ENCODE results near the gene DNAJC18.

The DNAJC18 gene

DNA sequence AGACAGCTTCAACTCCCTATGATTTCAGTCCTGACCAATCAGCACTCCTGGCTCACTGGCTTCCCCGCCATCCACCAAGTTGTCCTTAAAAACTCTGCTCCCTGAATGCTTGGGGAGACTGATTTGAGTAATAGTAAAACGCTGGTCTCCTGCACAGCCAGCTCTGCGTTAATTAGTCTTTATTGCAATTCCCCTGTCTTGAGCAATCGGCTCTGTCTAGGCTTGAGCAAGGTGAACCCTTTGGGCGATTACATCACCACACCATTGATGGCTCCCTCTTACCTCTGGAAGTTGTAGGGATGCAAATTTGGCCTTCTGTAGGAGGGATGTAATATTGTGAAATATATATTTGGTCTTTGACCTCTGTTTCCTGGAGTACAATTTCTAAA is 53.3 kb downstream of the DNAJC18 start:
- no peak for DNase-seq

- peak in 1 of 5 experiments; percentile 56 for DNase-seq
These were observed 54.0 kb downstream of the DNAJC18 start for GRCh38 chr5:139385061-139386049.

DNA sequence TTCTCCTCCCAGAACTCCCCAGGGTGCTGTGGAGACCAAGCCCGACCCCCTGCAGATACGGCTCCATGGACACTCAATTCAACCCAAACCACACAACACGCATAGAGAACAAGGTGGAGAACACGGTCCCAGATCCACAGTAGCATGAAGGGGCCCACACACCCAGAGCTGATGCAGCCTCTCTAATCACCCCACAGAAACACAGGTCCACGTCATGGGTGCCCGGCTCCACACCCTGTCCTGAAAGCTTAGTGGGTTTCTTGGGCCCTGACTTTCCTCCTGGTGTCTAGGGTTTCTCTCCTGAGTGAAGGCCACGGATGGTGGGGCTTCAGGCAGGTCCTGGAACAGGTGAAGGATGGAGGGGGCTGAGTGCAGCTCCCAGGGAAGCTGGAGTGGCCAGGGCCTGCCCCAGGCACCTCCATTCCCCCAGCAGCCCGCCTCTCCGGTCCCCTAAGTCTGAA is 54.7 kb downstream of the DNAJC18 start:
- DNase-seq: no peak

- DNase-seq: no peak
These were observed 55.2 kb downstream of the DNAJC18 start for GRCh38 chr5:139383993-139384590.

DNA sequence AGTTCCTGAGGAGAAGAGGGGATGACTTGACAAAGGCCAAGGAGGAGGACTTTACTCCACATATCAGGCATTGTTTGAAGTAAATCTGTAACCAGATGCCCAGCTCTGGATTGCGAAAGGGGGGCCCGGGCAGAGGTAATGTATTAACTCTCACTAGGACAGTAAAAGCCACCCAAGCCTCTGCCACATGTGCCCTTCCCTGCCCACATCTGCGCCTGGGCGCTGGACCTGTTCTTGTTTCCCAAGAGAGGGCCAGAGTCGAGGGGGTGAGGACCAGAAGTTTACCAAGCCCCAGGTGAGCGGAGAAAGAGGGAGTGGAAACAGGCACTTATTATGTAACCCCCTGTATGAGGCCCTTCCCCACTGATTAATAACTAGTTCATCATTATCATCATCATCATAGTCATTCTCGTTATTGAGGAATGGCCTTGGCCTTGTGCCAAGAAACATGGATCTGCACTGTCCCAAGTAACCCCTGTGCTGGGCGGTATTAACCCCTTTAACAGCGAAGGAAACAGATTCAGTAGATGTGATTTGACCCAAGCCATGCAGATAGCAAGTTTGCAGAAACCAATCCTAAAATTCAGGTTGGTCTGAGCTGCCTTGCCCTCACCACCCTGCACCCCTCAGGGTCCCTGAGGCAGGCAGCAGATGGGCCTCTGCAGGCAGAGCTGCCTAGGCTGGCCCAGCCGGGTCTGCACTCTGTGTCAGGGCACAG is 55.9 kb downstream of the DNAJC18 start, which contains the start of gene SLC23A1:
Gene SLC23A1, minus strand, starts transcription at position 23 of the 718 bp plus-strand sequence. CDS start 44 bp downstream, outside the sequence.
- DNase-seq: no peak

DNA sequence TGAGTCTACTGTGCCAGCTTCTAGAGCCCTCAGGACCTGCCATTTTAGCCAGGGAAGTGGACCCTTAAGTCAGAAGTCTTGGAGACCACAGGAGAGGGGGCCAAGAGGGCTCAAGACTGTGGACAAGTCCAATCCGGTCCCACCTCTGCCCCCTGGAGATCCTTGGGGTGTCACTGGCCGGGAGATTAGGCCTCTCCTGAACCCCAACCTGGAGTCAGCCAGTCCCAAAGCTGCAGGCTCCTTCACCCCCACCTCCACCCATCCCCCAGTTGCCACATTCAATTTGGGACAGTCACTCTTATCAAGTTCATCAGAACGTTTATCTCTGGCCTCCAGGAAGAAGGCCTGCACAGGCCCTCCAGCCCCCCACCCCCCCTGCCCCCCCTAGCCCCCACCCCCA is 56.5 kb downstream of the DNAJC18 start:
- no peak for DNase-seq

- no peak for DNase-seq
These were observed 57.2 kb downstream of the DNAJC18 start for GRCh38 chr5:139381837-139382761.

GRCh38 chr5:139379626-139380449 is 59.5 kb downstream of the DNAJC18 start:
- DNase-seq: no peak

- DNase-seq: no peak
These were observed 60.4 kb downstream of the DNAJC18 start for GRCh38 chr5:139378941-139379361.

- no peak for DNase-seq
These were observed 61.1 kb downstream of the DNAJC18 start for GRCh38 chr5:139378101-139378825.

DNA sequence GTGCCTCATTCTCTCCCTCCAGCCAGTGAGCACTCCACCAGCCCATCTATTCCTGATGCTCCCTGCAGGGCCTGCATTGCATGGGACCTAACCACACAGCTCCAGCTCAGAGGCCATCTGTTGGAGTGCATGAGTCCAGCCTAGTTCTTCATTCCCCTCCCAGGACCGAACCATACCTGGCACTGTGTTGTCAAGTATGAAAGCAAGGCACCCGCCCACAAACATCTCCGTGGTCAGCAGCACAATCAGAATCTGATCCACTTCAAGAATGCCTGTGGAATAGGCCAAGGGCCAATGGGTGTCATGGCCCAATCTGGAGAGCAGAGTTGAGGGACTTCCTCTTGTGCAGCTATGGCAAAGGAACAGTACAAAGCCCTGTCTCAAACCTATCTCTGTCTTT is 62.1 kb downstream of the DNAJC18 start:
- DNase-seq: no peak

DNA sequence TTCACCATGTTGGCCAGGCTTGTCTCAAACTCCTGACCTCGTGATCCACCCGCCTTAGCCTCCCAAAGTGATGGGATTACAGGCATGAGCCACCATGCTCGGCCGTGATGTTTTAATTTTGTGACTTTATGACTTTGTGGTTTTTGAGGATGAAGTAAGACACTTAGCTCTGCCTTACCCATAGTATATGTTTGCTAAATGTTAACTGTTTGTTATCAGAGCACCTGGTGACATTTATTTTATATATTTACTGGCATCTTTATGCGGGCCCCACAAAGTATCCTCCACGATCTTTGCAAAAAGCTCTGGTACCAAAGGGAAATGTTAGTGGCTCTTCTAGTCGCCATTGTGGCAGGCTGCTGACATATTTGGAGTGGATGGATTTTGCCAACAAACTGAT is 63.0 kb downstream of the DNAJC18 start:
- no peak for DNase-seq

- DNase-seq: no peak
These were observed 64.4 kb downstream of the DNAJC18 start for GRCh38 chr5:139374909-139375308.

GRCh38 chr5:139371482-139372435 is 67.6 kb downstream of the DNAJC18 start:
- DNase-seq: no peak

GRCh38 chr5:139369181-139369580 is 70.1 kb downstream of the DNAJC18 start:
- DNase-seq: no peak

DNA sequence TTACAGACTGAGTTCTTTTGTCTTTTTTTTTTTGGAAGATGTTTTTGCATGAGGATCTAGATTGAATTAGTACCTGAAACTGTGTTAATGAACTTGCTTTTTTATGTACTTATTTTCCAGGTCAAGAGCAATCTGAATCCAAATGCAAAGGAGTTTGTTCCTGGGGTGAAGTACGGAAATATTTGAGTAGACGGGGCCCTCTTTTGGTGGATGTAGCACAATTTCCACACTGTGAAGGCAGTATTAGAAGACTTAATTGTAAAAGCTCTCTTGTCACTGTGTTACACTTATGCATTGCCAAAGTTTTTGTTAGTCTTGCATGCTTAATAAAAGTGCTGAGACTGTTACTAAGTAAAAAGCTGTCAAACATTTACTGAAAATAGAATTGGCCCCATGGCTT is 70.7 kb downstream of the DNAJC18 start:
- DNase-seq: no peak

DNA sequence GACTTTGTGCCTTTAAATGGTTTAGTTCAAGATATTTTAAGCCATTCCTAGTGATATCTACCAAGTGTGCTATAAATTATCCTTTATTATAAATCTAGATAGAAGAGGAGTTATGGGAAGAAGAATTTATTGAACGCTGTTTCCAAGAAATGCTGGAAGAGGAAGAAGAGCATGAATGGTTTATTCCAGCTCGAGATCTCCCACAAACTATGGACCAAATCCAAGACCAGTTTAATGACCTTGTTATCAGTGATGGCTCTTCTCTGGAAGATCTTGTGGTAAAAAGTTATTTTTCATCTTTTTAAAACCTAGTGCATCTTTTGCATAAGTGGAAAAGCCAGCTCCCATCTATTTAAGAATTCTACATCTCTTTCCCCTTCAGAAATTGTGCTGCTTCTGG is 74.9 kb downstream of the DNAJC18 start:
- DNase-seq: no peak

- DNase-seq: no peak
These were observed 75.4 kb downstream of the DNAJC18 start for GRCh38 chr5:139363937-139364336.

DNA sequence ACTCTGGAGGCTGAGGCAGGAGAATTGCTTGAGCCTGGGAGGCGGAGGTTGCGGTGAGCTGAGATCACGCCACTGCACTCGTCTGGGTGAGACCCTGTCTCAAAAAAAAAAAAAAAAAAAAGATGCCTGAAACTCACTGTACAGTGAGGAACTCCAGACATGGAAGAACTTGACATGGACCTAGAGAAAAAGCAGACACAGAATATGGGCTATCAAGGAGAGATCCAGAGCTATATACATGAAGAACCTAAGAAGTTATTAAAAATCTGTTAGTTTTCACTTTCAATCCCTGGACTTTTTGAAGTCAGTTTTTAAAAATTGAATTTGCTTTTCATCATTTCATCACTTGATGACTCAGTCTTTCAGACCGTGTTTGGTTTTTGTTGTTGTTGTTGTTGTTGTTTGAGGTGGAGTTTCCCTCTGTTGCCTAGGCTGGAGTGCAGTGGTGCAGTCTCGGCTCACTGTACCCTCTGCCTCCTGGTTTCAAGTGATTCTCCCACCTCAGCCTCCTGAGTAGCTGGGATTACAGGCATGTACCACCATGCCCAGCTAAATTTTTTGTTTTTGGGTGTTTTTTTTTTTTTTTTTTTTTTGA is 77.4 kb downstream of the DNAJC18 start:
- DNase-seq: no peak
